GM12878 (cell line): Measurements from ENCODE around the gene SLC17A7. TPM values are rescaled to one million over a fixed set of nuclear protein-coding genes. Genes with fewer than 3 reads are reported as not detected.

Source experiments
- ATAC-seq: fragments of 200-7000 bp; cut with Tn5 transposase; 3 replicates; pipeline ENCODE4 v1.9.1; 2020; ENCODE audit warnings: mild to moderate bottlenecking, moderate library complexity
- BruUV-seq: library from RNA; stranded (reverse); fragments of 400-500 nt; replicated peaks from 2 replicates; lab custom pipeline; 2021; lab: Mats Ljungman, UMichigan
- CTCF ChIA-PET: fragments of 300-600 bp; sonication (Branson Sonifier 250); formaldehyde crosslinking; extraction: SDS; loops from one replicate; lab custom pipeline; 2021; ENCODE audit warnings: inconsistent platforms; lab: Yijun Ruan, JAX
- POLR2A ChIA-PET: fragments of 350-600 bp; formaldehyde crosslinking; extraction: SDS; loops from one replicate; lab custom pipeline; 2021; ENCODE audit warnings: inconsistent platforms; lab: Charles Lee
- RAD21 ChIA-PET: fragments of 300-600 bp; sonication (Branson Sonifier 250); formaldehyde crosslinking; loops from one replicate; lab custom pipeline; 2023; ENCODE audit warnings: antibody characterized with exemption; ENCODE audit not compliant: unreplicated experiment; lab: Charles Lee
- SMC1A ChIA-PET: fragments of 300-600 bp; sonication (Branson Sonifier 250); formaldehyde crosslinking; loops from one replicate; lab custom pipeline; 2023; ENCODE audit not compliant: unreplicated experiment, uncharacterized antibody; lab: Charles Lee
- DNase-seq: peaks from one replicate; pipeline ENCODE4 v3.0.0-alpha.2; 2011; ENCODE audit warnings: low read depth, low spot score
- FAIRE-seq: peaks from 3 replicates; lab custom pipeline; 2011; peaks lifted over from hg19 to GRCh38; lab: Jason Lieb, UNC
- H2AFZ ChIP-seq: 2 replicates; pipeline ENCODE4 v1.6.0; 2011; ENCODE audit warnings: low read depth, low read length, control low read depth; ENCODE audit not compliant: control insufficient read depth
- H3K27ac ChIP-seq: 2 replicates; pipeline ENCODE4 v1.5.1; 2011; ENCODE audit warnings: control low read depth; ENCODE audit not compliant: control insufficient read depth, insufficient read depth
- H3K27me3 ChIP-seq, 2 experiments: replicated peaks in 1 of 2; 2 replicates each; pipeline versions ENCODE4 v1.6.0 to v1.6.1; 2011; ENCODE audit warnings: low read length in 1 of 2; ENCODE audit not compliant: control insufficient read depth in 2 of 2, insufficient read depth in 2 of 2
- H3K36me3 ChIP-seq, 2 experiments: 2 replicates each; pipeline ENCODE4 v1.5.1; 2011; ENCODE audit warnings: low read length in 1 of 2; ENCODE audit not compliant: control insufficient read depth in 2 of 2, insufficient read depth in 2 of 2
- H3K4me1 ChIP-seq: 2 replicates; pipeline ENCODE4 v1.6.1; 2011; ENCODE audit warnings: mild to moderate bottlenecking, low read length, moderate library complexity, mixed read lengths; ENCODE audit not compliant: control insufficient read depth, insufficient read depth
- H3K4me2 ChIP-seq: 2 replicates; pipeline ENCODE4 v1.6.0; 2011; ENCODE audit warnings: control low read depth; ENCODE audit not compliant: control insufficient read depth, insufficient read depth
- H3K4me3 ChIP-seq: fragments of 200-600 bp; sonication (generic); 2 replicates; pipeline ENCODE4 v1.5.1; 2016
- H3K79me2 ChIP-seq: 2 replicates; pipeline ENCODE4 v1.6.0; 2011; ENCODE audit warnings: low read length; ENCODE audit not compliant: control insufficient read depth, insufficient read depth
- H3K9ac ChIP-seq: 2 replicates; pipeline ENCODE4 v1.8.0; 2011; ENCODE audit warnings: low read length, control low read depth, mixed read lengths; ENCODE audit not compliant: control insufficient read depth, insufficient read depth
- H3K9me3 ChIP-seq: replicated peaks from 3 replicates; pipeline ENCODE4 v1.5.1; 2011; ENCODE audit warnings: mild to moderate bottlenecking, low read length; ENCODE audit not compliant: control insufficient read depth, insufficient read depth
- H4K20me1 ChIP-seq: 2 replicates; pipeline ENCODE4 v1.6.0; 2011; ENCODE audit not compliant: control insufficient read depth, insufficient read depth
- CBX5 ChIP-seq: sonication (generic); IDR thresholded peaks from 2 replicates; pipeline ENCODE4 v1.6.1; 2016; ENCODE audit warnings: low read depth, moderate library complexity, mild to moderate bottlenecking, inconsistent platforms
- CTCF ChIP-seq, 3 experiments: IDR thresholded peaks in 2 of 3; conservative IDR thresholded peaks in 1 of 3; 2 replicates each; pipeline ENCODE4 v1.5.1; 2011; ENCODE audit warnings: low read depth in 3 of 3, low read length in 3 of 3, mild to moderate bottlenecking in 3 of 3, control low read depth in 2 of 3, moderate library complexity in 2 of 3, inconsistent platforms in 1 of 3, mixed read lengths in 1 of 3; ENCODE audit not compliant: control insufficient read depth in 2 of 3, insufficient read depth in 1 of 3; ENCODE audit errors: extremely low read depth in 1 of 3
- EZH2 ChIP-seq: IDR thresholded peaks from 2 replicates; pipeline ENCODE4 v1.6.1; 2012; ENCODE audit warnings: low read depth, mild to moderate bottlenecking, control low read depth, inconsistent platforms, low read length, borderline replicate concordance; ENCODE audit not compliant: control insufficient read depth
- FOS ChIP-seq: IDR thresholded peaks from 3 replicates; pipeline ENCODE4 v1.6.1; 2011; ENCODE audit warnings: borderline replicate concordance; ENCODE audit not compliant: insufficient read length; ENCODE audit errors: extremely low read depth
- GABPA ChIP-seq: IDR thresholded peaks from 2 replicates; pipeline ENCODE4 v1.6.1; 2014; ENCODE audit warnings: antibody characterized with exemption, low read depth, mild to moderate bottlenecking, inconsistent platforms
- IRF5 ChIP-seq: fragments of 450-650 bp; IDR thresholded peaks from 2 replicates; pipeline ENCODE4 v1.6.1; 2017; ENCODE audit warnings: borderline replicate concordance
- LARP7 ChIP-seq: fragments of 450-650 bp; IDR thresholded peaks from 2 replicates; pipeline ENCODE4 v1.6.1; 2017; ENCODE audit warnings: mild to moderate bottlenecking
- REST ChIP-seq: IDR thresholded peaks from 2 replicates; pipeline ENCODE4 v1.6.1; 2012; ENCODE audit warnings: mild to moderate bottlenecking, low read depth, low read length
- STAT1 ChIP-seq: fragments of 450-650 bp; conservative IDR thresholded peaks from 2 replicates; pipeline ENCODE4 v1.6.1; 2014; ENCODE audit warnings: antibody characterized with exemption, mild to moderate bottlenecking
- ZBTB4 ChIP-seq: fragments of 450-650 bp; formaldehyde crosslinking; IDR thresholded peaks from 2 replicates; pipeline ENCODE4 v1.4.0; 2022; ENCODE audit warnings: mild to moderate bottlenecking, moderate library complexity
- WGBS: methylation state at CpG from one replicate; pipeline ENCODE4 v1.1.6; 2016; ENCODE audit warnings: low lambda C conversion rate; ENCODE audit not compliant: insufficient replicate concordance, insufficient coverage; ENCODE audit errors: missing lambda C conversion rate; 5-methylcytosine and 5-hydroxymethylcytosine counted together
- in situ Hi-C: fragments of 300-500 bp; cut with MboI; formaldehyde crosslinking; loops from 9 replicates; pipeline ENCODE4 v1.14.3; 2018; ENCODE audit warnings: mixed read lengths
- intact Hi-C: fragments of 100-400 bp; cut with micrococcal nuclease; formaldehyde crosslinking; loops from one replicate; pipeline ENCODE4 v1.14.2; 2022; ENCODE audit not compliant: unreplicated experiment
- polyA plus RNA-seq, 11 experiments: library from polyadenylated mRNA; depleted of rRNA in 4 of 11; unstranded in 6 of 11; stranded (reverse) in 5 of 11; fragments of >200 nt; fragmentation: Nextera tagmentation in 4 of 11; fragmentation: Illumina TruSeq in 1 of 11; extraction: Ambion mirVana in 4 of 11; extraction: Trizol in 1 of 11; gene quantifications; 1 replicate in 1 of 11; 2 replicates in 10 of 11; pipeline versions ENCODE4 v1.2.1 to v1.2.3, GENCODE V29; 2011 to 2016; ENCODE audit warnings: inconsistent platforms in 2 of 11, missing spikeins in 2 of 11, low read depth in 1 of 11
- total RNA-seq, 4 experiments: library from RNA; depleted of rRNA in 3 of 4; stranded (reverse); fragments of >200 nt in 3 of 4; fragmentation: Illumina TruSeq in 1 of 4; extraction: Trizol in 1 of 4; gene quantifications; 2 replicates each; pipeline versions ENCODE4 v1.2.1 to v1.2.3, GENCODE V29; 2013 to 2021

SLC17A7 gene
- total and polyA plus RNA-seq, 10 of the 15 experiments (the other 5 are each of a cell fraction or from before 2014, with no cell fraction given): 0.03 to 0.24 (median 0.06) TPM; not detected in 6

- no peak for TF ChIP-seq ZBTB4 (CRISPR knock-in tag)
Measured at GRCh38 chr19:49463960-49464740, 22.8 kb upstream of the SLC17A7 start (continued).

GRCh38 chr19:49462492-49462891 is 21.2 kb upstream of the SLC17A7 start:
- RAD21 ChIA-PET: no interaction called here
- Histone ChIP-seq H3K27ac (no peak overlapping the region), H2AFZ (no peak overlapping the region), H3K79me2 (peaks cover 2% of the 10 kb centered on the region; the same call in 1 of the 2 replicates), H3K9me3 (no peaks in the 10 kb centered on the region), H3K4me1 (peaks cover 17% of the 10 kb centered on the region), H3K4me3 (no peak overlapping the region), H3K9ac (no peak overlapping the region), H3K4me2 (no peak overlapping the region), H3K36me3 (peaks cover 2 to 5% of the 10 kb centered on the region in 2 experiments), H4K20me1 (no peaks in the 10 kb centered on the region), H3K27me3 (no peaks in the 10 kb centered on the region)
- TF ChIP-seq CTCF (IDR thresholded peaks at IDR 0.05 in 2 of 3, conservative IDR thresholded peaks at IDR 0.05 in 1 of 3; ENCODE audit: control insufficient read depth in 2 of 3, extremely low read depth in 1 of 3, insufficient read depth in 1 of 3, low read depth in 3 of 3, low read length in 3 of 3) (no peak), REST (no peak), CBX5 (no peak), EZH2 (no peak), STAT1 (no peak), FOS (no peak), LARP7 (no peak), IRF5 (no peak), GABPA (no peak)
- SMC1A ChIA-PET: no interaction called here
- POLR2A ChIA-PET: no interaction called here
- FAIRE-seq (no peak), DNase-seq (no peak), ATAC-seq (no peak)
- CTCF ChIA-PET: no interaction called here
- in situ Hi-C loops: no loop called here
- no TSS peak for BruUV-seq
- intact Hi-C loops: no loop called here
- 95% methylated on average over 11 of the region's 12 CpGs for WGBS
